Measurements from ENCODE around the gene C3orf33. TPM values are rescaled to one million over a fixed set of nuclear protein-coding genes. Genes with fewer than 3 reads are reported as not detected.

The C3orf33 gene
- total and polyA plus RNA-seq, 9 of the 15 experiments (the other 6 are each of a cell fraction or from before 2014, with no cell fraction given), result 4.1 to 10.2 (median 6.0) TPM

GRCh38 chr3:155782390-155782953, 23.6 kb downstream of the C3orf33 start:
- DNase-seq (ENCODE audit: extremely low read depth in 1 of 4, low spot score in 3 of 4) (no peak), FAIRE-seq (no peak), ATAC-seq (no peak)
- Histone ChIP-seq H3K4me2 (ENCODE audit: insufficient read depth, low read length) (no peak overlapping the region), H2AFZ (ENCODE audit: low read depth, low read length) (no peak overlapping the region), H3K79me2 (ENCODE audit: control insufficient read depth, insufficient read depth, low read length) (0 out of 3 replicates have a peak, but pooled peaks cover 3% of the 10 kb centered on the region), H3K36me3 (ENCODE audit: control insufficient read depth, insufficient read depth, low read length) (peaks cover 14% of the 10 kb centered on the region; the same call in 1 of the 3 replicates), H3K27ac (ENCODE audit: extremely low read depth, low read depth, low read length) (no peak overlapping the region), H3K4me3 (no peak overlapping the region), H3K4me1 (replicated peaks in 1 of 2; ENCODE audit: control insufficient read depth in 2 of 2, insufficient read depth in 2 of 2, low read length in 2 of 2) (no peaks in the 10 kb centered on the region), H3K9ac (ENCODE audit: insufficient read depth in 1 of 2, low read depth in 2 of 2, low read length in 2 of 2) (no peak overlapping the region), H3K27me3 (ENCODE audit: control insufficient read depth in 2 of 2, insufficient read depth in 2 of 2, low read length in 2 of 2) (no peaks in the 10 kb centered on the region), H3K9me1 (ENCODE audit: control insufficient read depth, insufficient read depth, low read length) (no peaks in the 10 kb centered on the region), H3K9me3 (replicated peaks; ENCODE audit: control insufficient read depth, insufficient read depth, low read depth, low read length) (no peaks in the 10 kb centered on the region), H4K20me1 (replicated peaks; ENCODE audit: control insufficient read depth, insufficient read depth, low read length) (no peaks in the 10 kb centered on the region)
- no TSS peak for BruUV-seq (replicated peaks)
- CTCF ChIA-PET (ENCODE audit: low intra/inter-chr PET ratio), result no interaction called here
- WGBS (ENCODE audit: insufficient coverage, low coverage, missing lambda C conversion rate), result 95% methylated on average over 1 of the region's 1 CpG
- POLR2A ChIA-PET, result no interaction called here
- in situ Hi-C loops (cut with MboI), result no loop called here
- no peak for TF ChIP-seq ETS2 (tag; IDR thresholded peaks at IDR 0.05; ENCODE audit: borderline replicate concordance, poor library complexity, severe bottlenecking)
- TF ChIP-seq ZFP1 (CRISPR knock-in tag; IDR thresholded peaks at IDR 0.05), result peak; percentile 50; the same call in 1 of the 2 replicates
- TF ChIP-seq ZBTB11 (CRISPR knock-in tag; IDR thresholded peaks at IDR 0.05), result no peak
- intact Hi-C loops (cut with micrococcal nuclease), result no loop called here
